Measurements from ENCODE around the gene MAGEA2B. TPM values are rescaled to one million over a fixed set of nuclear protein-coding genes. Genes with fewer than 3 reads are reported as not detected.
"Not testable (repeated sequence)": the region's sequence is repeated elsewhere in the genome, so short reads cannot be mapped to it uniquely, and the experiment has no call there.

Gene MAGEA2B
- total and polyA plus RNA-seq, 2 of the 4 experiments (the other 2 are of a cell fraction), result not detected

DNA sequence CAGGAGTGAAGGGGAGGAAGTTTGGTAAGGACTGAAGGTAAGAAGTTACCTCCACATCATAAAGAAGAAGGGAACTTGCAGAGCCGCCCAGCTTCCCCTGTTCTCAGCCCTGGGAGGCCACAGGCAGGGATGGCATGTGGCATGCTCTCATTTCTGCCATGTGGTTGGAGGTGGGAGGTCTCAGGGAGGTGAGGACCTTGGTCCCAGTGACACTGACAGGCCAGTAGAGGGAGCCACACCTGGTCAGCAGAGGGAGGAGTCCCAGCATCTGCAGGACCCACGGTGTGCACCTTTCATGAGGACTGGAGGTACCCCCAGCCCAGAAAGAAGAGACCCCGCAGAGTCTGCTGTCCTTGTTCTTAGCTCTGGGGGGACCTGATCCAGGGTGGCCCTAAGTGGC, 33.4 kb upstream of the MAGEA2B start:
- ATAC-seq (ENCODE audit: low read depth); H3K4ac ChIP-seq (ENCODE audit: low read depth, low read length); DNase-seq; H3K9ac ChIP-seq (ENCODE audit: low read depth, low read length); intact Hi-C loops (cut with micrococcal nuclease); H4K20me1 ChIP-seq (ENCODE audit: insufficient read depth, low read length); H3K4me3 ChIP-seq (ENCODE audit: insufficient read depth, low read depth, low read length); H3K18ac ChIP-seq (ENCODE audit: low read depth, low read length); H2BK15ac ChIP-seq (ENCODE audit: low read depth, low read length); H4K5ac ChIP-seq (ENCODE audit: low read depth, low read length); CTCF ChIA-PET; H3K56ac ChIP-seq (ENCODE audit: extremely low read depth, insufficient read depth, low read length); H3K36me3 ChIP-seq (ENCODE audit: control insufficient read depth, insufficient read depth, low read length); H2BK120ac ChIP-seq (ENCODE audit: low read depth, low read length); H2AK9ac ChIP-seq (replicated peaks; ENCODE audit: low read depth, low read length, poor library complexity); H3K23ac ChIP-seq (ENCODE audit: low read depth, low read length); H3K9me1 ChIP-seq (ENCODE audit: insufficient read depth, low read length); H2AFZ ChIP-seq (replicated peaks; ENCODE audit: low read length, poor library complexity); H3K14ac ChIP-seq (replicated peaks; ENCODE audit: low read depth, low read length); H2BK20ac ChIP-seq (ENCODE audit: low read depth, low read length); H3K4me1 ChIP-seq (ENCODE audit: control insufficient read depth, insufficient read depth, low read length); in situ Hi-C loops (cut with MboI; ENCODE audit: low sequenced_read_pairs); BruUV-seq (replicated peaks); H4K8ac ChIP-seq (ENCODE audit: low read depth in 2 of 2, low read length in 2 of 2); H2AK5ac ChIP-seq (ENCODE audit: low read depth, low read length); H2BK5ac ChIP-seq (ENCODE audit: low read depth, low read length, poor library complexity, severe bottlenecking); H3K79me1 ChIP-seq (ENCODE audit: low read depth in 1 of 2, low read length in 2 of 2); H3K27me3 ChIP-seq (ENCODE audit: control insufficient read depth, insufficient read depth, low read length); H3K27ac ChIP-seq (ENCODE audit: insufficient read depth, low read length); H4K91ac ChIP-seq (ENCODE audit: insufficient read depth, low read depth, low read length); dilution Hi-C loops (cut with HindIII; ENCODE audit: low sequenced_read_pairs, unreplicated experiment); H3K9me3 ChIP-seq (ENCODE audit: control insufficient read depth, insufficient read depth, low read length); H3K4me2 ChIP-seq (ENCODE audit: low read depth, low read length); POLR2A ChIA-PET (ENCODE audit: unreplicated experiment): not testable (repeated sequence)
- no CpG with 5 or more reads among the region's 3 CpGs for whole genome bisulfite sequencing, 2 experiments (ENCODE audit: extremely low coverage in 2 of 2, insufficient read length in 1 of 2)

DNA sequence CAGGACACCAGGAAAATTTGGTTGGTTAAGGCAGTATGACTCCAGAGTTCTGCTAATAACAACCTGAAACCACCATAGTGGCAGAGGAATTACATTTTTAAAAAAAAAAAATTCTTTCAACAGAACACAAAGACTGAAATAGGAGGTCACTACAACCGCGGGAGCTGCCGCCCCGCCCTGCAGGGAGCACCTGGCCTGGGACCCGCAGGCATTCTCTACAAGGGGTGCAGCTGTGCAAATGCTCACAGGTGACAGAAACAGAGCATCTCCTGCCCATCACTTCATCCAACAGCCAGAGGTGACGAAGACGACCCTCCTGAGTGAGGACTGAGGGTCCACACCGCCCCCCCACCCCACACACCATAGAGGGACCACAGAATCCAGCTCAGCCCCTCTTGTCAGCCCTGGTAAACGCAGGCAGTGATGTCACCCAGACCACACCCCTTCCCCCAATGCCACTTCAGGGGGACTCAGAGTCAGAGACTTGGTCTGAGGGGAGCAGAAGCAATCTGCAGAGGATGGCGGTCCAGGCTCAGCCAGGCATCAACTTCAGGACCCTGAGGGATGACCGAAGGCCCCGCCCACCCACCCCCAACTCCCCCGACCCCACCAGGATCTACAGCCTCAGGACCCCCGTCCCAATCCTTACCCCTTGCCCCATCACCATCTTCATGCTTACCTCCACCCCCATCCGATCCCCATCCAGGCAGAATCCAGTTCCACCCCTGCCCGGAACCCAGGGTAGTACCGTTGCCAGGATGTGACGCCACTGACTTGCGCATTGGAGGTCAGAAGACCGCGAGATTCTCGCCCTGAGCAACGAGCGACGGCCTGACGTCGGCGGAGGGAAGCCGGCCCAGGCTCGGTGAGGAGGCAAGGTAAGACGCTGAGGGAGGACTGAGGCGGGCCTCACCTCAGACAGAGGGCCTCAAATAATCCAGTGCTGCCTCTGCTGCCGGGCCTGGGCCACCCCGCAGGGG, 16.2 kb upstream of the MAGEA2B start, which contains the start of gene MAGEA3:
TSS of gene MAGEA3 (plus strand) at position 843 of the 980 bp plus-strand sequence. CDS start 2,039 bp downstream, outside the sequence.
- H3K14ac ChIP-seq (replicated peaks; ENCODE audit: low read depth, low read length); H3K9me1 ChIP-seq (ENCODE audit: insufficient read depth, low read length); H2AK9ac ChIP-seq (replicated peaks; ENCODE audit: low read depth, low read length, poor library complexity); H3K9me3 ChIP-seq (ENCODE audit: control insufficient read depth, insufficient read depth, low read length); H3K4ac ChIP-seq (ENCODE audit: low read depth, low read length); H3K4me2 ChIP-seq (ENCODE audit: low read depth, low read length); H2BK15ac ChIP-seq (ENCODE audit: low read depth, low read length); H3K79me1 ChIP-seq (ENCODE audit: low read depth in 1 of 2, low read length in 2 of 2); dilution Hi-C loops (cut with HindIII; ENCODE audit: low sequenced_read_pairs, unreplicated experiment); H3K23ac ChIP-seq (ENCODE audit: low read depth, low read length); H2AFZ ChIP-seq (replicated peaks; ENCODE audit: low read length, poor library complexity); ATAC-seq (ENCODE audit: low read depth); H3K56ac ChIP-seq (ENCODE audit: extremely low read depth, insufficient read depth, low read length); H4K5ac ChIP-seq (ENCODE audit: low read depth, low read length); H4K8ac ChIP-seq (ENCODE audit: low read depth in 2 of 2, low read length in 2 of 2); H3K36me3 ChIP-seq (ENCODE audit: control insufficient read depth, insufficient read depth, low read length); H3K27ac ChIP-seq (ENCODE audit: insufficient read depth, low read length); DNase-seq; H3K18ac ChIP-seq (ENCODE audit: low read depth, low read length); H3K9ac ChIP-seq (ENCODE audit: low read depth, low read length); H4K91ac ChIP-seq (ENCODE audit: insufficient read depth, low read depth, low read length); CTCF ChIA-PET; H2AK5ac ChIP-seq (ENCODE audit: low read depth, low read length); BruUV-seq (replicated peaks); H4K20me1 ChIP-seq (ENCODE audit: insufficient read depth, low read length); H2BK20ac ChIP-seq (ENCODE audit: low read depth, low read length); in situ Hi-C loops (cut with MboI; ENCODE audit: low sequenced_read_pairs); H2BK120ac ChIP-seq (ENCODE audit: low read depth, low read length); H3K4me1 ChIP-seq (ENCODE audit: control insufficient read depth, insufficient read depth, low read length); intact Hi-C loops (cut with micrococcal nuclease); H3K4me3 ChIP-seq (ENCODE audit: insufficient read depth, low read depth, low read length); H3K27me3 ChIP-seq (ENCODE audit: control insufficient read depth, insufficient read depth, low read length); POLR2A ChIA-PET (ENCODE audit: unreplicated experiment); H2BK5ac ChIP-seq (ENCODE audit: low read depth, low read length, poor library complexity, severe bottlenecking): not testable (repeated sequence)
- WGBS, 2 experiments (ENCODE audit: extremely low coverage in 2 of 2, insufficient read length in 1 of 2), result no CpG with 5 or more reads among the region's 34 CpGs
